Lower leg skin (tissue), 3 donors: ENCODE measurements around the gene WFS1.

Experiments used
- POLR2A ChIP-seq, 2 donors: fragments of 450-650 bp; IDR thresholded peaks; one replicate each; pipeline ENCODE4 v1.6.1; 2016 to 2017; ENCODE audit warnings: antibody characterized with exemption in 2 of 2, mild to moderate bottlenecking in 1 of 2, moderate library complexity in 1 of 2
- TF ChIP-seq, protein P1 (sequence below), 3 donors: fragments of 450-650 bp; IDR thresholded peaks; one replicate each; pipeline ENCODE4 v1.5.1; 2016; ENCODE audit warnings: antibody characterized with exemption in 3 of 3, mild to moderate bottlenecking in 3 of 3, moderate library complexity in 2 of 3

DNA sequence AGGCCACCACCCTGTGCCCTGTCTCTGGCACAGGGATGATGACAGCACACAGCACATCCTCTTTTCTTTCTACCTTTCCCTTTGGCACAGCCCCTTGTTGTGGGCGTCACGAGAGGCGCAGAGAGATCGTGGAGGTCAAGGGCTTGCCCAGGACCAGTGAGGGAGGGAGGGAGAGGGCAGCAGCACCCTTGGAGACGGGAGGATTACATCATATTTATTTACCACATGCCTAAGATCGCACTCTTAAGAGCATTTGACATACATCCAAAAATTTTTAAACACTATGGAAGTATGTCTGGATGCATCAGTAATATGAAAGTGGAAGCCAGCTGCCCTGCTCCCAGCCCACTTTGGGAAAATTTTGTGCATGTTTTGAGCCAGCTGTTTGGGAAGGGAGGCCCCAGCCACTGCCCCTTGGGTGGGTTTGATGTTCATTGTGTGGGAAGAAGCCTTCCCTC is 12.7 kb downstream of the WFS1 start:
- TF ChIP-seq, protein P1, sequence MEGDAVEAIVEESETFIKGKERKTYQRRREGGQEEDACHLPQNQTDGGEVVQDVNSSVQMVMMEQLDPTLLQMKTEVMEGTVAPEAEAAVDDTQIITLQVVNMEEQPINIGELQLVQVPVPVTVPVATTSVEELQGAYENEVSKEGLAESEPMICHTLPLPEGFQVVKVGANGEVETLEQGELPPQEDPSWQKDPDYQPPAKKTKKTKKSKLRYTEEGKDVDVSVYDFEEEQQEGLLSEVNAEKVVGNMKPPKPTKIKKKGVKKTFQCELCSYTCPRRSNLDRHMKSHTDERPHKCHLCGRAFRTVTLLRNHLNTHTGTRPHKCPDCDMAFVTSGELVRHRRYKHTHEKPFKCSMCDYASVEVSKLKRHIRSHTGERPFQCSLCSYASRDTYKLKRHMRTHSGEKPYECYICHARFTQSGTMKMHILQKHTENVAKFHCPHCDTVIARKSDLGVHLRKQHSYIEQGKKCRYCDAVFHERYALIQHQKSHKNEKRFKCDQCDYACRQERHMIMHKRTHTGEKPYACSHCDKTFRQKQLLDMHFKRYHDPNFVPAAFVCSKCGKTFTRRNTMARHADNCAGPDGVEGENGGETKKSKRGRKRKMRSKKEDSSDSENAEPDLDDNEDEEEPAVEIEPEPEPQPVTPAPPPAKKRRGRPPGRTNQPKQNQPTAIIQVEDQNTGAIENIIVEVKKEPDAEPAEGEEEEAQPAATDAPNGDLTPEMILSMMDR (IDR thresholded peaks at IDR 0.05) = no peak
- no peak for TF ChIP-seq POLR2A (IDR thresholded peaks at IDR 0.05)
